Stromal cell of bone marrow (primary cell): ENCODE data around the gene JAK1.
"Not testable (repeated sequence)": the region's sequence is repeated elsewhere in the genome, so short reads cannot be mapped to it uniquely, and the experiment has no call there.

ENCODE experiments used
- DNase-seq: peaks from one replicate; pipeline ENCODE4 v3.0.0-alpha.2; 2012; ENCODE audit warnings: low read depth

The JAK1 gene

GRCh38 chr1:64950284-64950809 is 16.0 kb downstream of the JAK1 start:
- no peak for DNase-seq

GRCh38 chr1:64948905-64949833 is 17.2 kb downstream of the JAK1 start:
- DNase-seq, result no peak

- DNase-seq, result no peak
These were observed 18.1 kb downstream of the JAK1 start for GRCh38 chr1:64948216-64948615.

DNA sequence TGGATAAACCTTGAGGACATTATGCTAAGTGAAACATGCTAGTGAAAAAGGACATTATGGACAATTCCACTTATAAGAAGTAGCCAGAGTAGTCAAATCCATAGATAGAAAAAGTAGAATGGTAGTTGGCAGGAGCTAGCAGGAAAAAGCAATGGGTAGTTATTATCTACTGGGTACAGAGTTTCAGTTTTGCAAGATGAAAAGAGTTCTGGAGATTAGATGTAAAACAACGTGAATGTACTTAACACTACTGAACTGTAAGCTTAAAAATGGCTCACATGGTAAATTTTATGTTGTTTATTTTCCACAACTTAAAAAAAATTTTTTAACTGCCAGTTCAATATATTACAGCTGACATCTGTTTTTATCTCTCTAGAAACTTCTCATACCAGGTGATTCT is 19.4 kb downstream of the JAK1 start:
- no peak for DNase-seq

DNA sequence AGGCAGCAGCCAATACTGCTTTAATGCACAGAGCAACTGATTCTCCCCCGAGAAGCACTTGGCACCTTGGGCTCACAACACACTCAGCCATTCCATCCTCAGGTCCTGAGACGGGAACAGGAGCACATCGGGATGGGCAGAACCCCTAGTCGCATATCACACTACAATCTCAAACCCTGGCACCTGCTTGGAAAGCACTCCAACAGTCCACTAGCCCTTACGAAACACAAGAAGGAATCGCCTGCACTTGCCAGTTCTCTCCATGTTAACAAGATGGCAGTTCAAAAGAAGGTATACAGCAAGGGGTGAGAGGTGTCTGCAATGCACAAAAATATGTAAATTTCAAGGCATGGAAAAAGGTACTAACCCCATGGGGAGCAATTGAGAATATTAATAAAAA is 21.4 kb downstream of the JAK1 start:
- DNase-seq, result no peak

- no peak for DNase-seq
These were observed 23.7 kb downstream of the JAK1 start for GRCh38 chr1:64942675-64943074.

DNA sequence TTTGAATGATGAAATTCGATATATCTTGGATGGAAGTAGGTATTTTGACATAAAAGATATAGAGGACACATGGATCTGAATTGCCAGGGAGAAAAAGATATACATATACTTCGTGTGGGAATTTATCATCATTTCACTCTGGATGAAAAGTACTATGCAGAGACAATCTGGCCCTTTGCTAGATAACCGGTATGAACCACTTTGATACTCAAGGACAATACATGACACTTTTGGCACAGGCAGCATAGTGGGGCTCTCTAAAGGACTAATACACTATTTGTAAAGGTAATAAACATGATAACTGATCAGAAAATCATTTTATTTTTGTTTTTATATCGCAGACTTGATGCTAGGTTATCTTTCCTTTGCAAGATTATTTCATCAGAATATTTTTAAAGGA is 24.2 kb downstream of the JAK1 start:
- DNase-seq, result no peak

GRCh38 chr1:64941461-64942117 is 24.8 kb downstream of the JAK1 start:
- no peak for DNase-seq

DNA sequence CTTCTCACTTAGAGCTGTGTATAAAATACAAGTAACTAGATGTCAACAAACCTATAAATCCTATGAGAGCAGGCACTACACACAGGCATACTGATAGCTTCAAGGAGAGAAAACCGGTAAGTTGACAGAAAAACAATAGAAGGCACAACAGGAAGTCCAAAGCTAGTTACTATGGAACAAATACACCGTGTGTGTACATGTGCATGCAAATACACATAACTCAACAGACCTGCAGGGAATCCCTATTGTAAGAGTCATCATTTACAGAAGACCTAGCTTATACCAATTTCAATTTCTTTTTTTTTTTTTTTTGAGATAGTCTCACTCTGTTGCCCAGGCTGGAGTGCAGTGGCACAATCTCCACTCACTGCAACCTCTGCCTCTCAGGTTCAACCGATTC is 26.3 kb downstream of the JAK1 start:
- no peak for DNase-seq

DNA sequence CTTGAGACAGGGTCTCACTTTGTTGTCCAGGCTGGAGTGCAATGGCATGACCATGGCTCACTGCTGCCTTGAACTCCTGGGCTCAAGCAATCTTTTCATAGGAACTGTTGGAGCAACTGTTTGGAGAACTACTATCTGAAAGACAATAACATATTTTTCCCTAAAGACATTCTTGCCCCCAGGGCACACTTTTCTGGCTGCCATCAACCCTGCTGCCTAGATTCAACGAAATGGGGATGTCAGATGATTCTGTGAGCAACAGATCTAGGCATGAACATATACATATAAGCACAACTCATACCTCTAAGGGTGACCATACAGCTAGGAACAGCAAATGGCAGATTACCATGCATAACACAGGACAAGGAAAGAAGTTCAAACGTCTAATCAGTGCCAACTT is 27.4 kb downstream of the JAK1 start:
- DNase-seq, result no peak

GRCh38 chr1:64936956-64937355 is 29.4 kb downstream of the JAK1 start:
- DNase-seq, result no peak

DNA sequence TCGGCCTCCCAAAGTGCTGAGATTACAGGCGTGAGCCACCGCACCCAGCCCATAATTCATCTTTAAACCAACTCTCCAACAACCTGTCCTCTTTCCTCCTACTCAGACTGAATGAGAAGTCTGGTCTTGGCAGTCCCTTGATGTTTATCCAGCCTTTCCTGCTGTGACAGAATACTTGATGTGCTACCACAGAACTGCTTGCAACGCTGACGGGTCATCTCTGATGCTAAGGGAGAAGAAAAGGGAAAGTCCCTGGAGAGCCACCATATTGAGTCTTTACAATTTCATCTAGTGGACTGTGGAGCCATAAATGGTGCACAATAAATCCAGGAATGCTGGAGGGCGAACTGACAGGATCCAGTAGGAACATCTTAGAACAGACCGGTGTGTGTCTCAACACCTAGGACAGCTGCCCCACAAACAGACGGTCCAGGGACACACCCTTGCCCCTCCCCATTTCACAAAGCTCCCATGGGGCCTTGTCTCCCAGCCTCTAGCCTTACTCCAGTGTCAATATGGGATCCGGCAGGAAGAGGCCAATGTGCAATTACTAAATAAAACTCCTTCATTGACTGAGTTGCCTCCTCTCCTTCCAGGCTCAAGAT is 30.7 kb downstream of the JAK1 start:
- DNase-seq, result no peak

DNA sequence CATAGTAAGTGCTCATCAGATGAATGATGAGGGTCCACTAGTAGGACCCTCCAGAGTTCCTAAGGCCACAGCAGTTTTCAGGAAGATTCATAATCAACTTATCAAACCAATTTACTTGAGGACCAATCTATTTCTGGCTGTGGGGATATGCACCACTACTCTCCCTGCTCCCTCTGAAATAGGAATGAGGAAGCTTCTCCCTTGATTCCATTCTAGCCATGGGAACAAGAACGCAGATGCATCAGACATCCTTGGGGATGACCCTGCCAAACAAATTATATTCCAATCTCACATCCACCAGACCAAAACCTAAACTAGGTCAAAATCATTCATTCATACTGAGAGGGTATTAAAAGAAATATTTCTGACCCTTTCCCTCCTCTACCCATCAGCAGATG is 31.5 kb downstream of the JAK1 start:
- no peak for DNase-seq

DNA sequence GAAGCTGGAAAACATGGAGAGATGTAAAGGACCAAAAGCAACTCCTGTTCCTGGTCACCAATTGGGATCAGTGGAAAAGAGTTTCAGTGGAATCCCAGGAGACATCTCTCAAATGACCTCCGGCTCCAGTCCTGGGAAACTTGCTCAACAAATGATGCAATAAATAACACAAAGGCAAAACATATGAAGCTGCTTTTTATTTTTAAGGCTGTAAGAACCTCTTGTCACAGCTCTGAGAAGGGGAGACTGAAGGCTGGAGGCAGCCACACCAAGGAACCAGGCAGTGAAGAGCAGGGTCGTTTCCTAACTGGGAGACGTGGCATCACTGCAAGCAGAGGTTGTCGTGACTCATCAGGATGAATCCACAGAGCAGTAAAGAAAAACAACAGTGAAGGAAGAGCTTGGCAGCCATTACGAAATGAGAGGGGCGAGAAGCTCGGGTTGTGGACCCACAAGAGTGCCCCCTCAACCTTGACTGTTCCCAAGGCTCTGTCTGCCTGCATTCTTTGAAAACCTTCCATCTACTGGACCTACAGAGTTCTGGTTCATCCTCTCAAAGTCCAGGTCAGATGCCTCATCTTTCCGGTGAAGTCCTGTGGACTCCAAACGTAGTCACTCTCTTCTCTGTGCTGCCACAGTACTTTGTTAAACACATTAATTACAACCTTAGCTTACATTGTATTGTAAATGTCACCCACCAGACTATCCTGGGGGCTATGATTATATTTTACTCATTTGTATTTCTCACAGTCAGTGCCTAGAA is 32.1 kb downstream of the JAK1 start:
- peak; percentile 62 for DNase-seq

GRCh38 chr1:64933296-64934070 is 32.9 kb downstream of the JAK1 start:
- DNase-seq, result peak; percentile 95

DNA sequence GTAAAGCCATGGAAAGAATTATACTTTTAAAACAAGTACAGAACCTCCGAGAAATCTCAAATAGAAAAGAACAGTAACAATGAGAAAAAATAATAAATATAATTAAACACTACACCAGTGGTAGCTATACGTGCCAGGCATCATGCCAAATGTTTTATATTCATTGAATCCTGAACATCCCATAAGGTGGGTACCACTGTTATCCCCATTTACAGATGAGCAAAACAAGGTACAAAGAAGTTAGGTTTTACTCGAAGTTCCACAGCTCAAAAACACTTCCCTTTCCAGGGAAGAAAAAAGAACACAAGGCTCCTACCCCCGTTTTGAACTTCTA is 33.4 kb downstream of the JAK1 start:
- no peak for DNase-seq

- DNase-seq, result not testable (repeated sequence)
These were observed 35.7 kb downstream of the JAK1 start for GRCh38 chr1:64930640-64931039.

DNA sequence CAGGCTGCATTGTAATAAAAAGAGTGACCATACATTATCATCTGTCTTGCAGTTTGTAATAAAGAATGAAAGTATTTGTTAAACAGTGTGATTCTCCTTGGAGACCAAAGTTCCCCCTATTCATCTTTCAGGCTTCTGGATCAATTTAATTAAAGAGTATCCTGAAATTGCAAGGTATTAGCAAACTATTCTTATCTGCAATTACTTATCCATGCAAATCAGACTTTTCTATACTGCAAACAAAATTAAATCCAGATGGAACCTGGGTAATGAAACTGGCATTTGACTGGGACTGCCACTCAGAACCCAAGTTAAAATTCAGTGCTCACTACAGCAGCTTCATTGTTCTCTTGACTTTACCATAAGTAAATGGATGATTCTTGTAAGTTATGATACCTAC is 37.1 kb downstream of the JAK1 start:
- no peak for DNase-seq

- no peak for DNase-seq
These were observed 38.0 kb downstream of the JAK1 start for GRCh38 chr1:64928325-64928724.

DNA sequence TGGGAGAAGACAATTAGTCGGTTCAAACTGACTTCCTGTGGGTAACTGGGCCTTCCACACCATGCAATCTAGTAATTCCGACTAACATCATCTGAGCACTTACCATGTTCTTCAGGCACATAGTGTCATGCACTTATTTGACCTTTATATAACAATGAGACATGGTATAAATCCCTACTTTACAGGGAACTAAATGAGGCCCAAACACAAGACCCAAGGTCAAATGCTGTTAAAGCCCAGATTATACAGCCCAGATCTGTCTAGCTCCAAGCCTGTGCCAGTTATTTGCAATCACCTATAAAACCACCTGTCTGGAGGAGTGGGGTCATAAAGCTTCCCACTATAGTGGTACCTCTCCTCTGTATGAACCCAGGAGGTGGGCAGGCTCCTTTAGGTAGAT is 40.8 kb downstream of the JAK1 start:
- no peak for DNase-seq

GRCh38 chr1:64923294-64923718 is 43.0 kb downstream of the JAK1 start:
- peak; percentile 56 for DNase-seq
